ENCODE results near the gene ZBTB7C. TPM values are rescaled to one million over a fixed set of nuclear protein-coding genes. Genes with fewer than 3 reads are reported as not detected.

The ZBTB7C gene
- total RNA-seq, 3 donors from 2014 or later (not counting 1 experiment from before 2014, with no cell fraction given), result 0.07 TPM; not detected in 2

- H3K27ac Mint-ChIP-seq, result no peak overlapping the region
- no peaks in the 10 kb centered on the region for H3K4me1 Mint-ChIP-seq
- DNase-seq, result no peak
- no peaks in the 10 kb centered on the region for H3K4me1 ChIP-seq (ENCODE audit: control insufficient read depth, insufficient read depth, low read length)
- H3K9me3 Mint-ChIP-seq, result no peaks in the 10 kb centered on the region
- H3K9me3 ChIP-seq (ENCODE audit: control insufficient read depth, insufficient read depth, low read length), result no peaks in the 10 kb centered on the region
- ATAC-seq, result no peak
- 54% methylated on average over 22 of the region's 24 CpGs for WGBS (ENCODE audit: insufficient coverage)
- intact Hi-C loops (cut with micrococcal nuclease), result no loop called here
- H3K36me3 Mint-ChIP-seq, result no peaks in the 10 kb centered on the region
- H3K27me3 ChIP-seq (ENCODE audit: control insufficient read depth, insufficient read depth, low read length), result peaks cover 10% of the 10 kb centered on the region
- no peak overlapping the region for H3K27ac ChIP-seq (ENCODE audit: low read length)
- no peak overlapping the region for H3K4me3 Mint-ChIP-seq
- peaks cover 37 to 62% of the 10 kb centered on the region in 2 donors for H3K27me3 Mint-ChIP-seq (ENCODE audit: low read depth in 2 of 2)
- no peak for TF ChIP-seq CTCF (IDR thresholded peaks at IDR 0.05)
- H3K4me3 ChIP-seq (ENCODE audit: low read length), result no peak overlapping the region
- no peaks in the 10 kb centered on the region for H3K36me3 ChIP-seq (ENCODE audit: control insufficient read depth, insufficient read depth, low read length)
These were observed 355.0 kb downstream of the ZBTB7C start for GRCh38 chr18:48053881-48054816.

- 71% methylated on average over 7 of the region's 7 CpGs for whole genome bisulfite sequencing (ENCODE audit: insufficient coverage)
- H3K4me3 ChIP-seq (ENCODE audit: low read length), result no peak overlapping the region
- peaks cover 6% of the 10 kb centered on the region for H3K27me3 ChIP-seq (ENCODE audit: control insufficient read depth, insufficient read depth, low read length)
- no peak overlapping the region for H3K27ac Mint-ChIP-seq
- no peaks in the 10 kb centered on the region for H3K4me1 Mint-ChIP-seq
- ATAC-seq, result no peak
- DNase-seq, result no peak
- no peaks in the 10 kb centered on the region for H3K36me3 ChIP-seq (ENCODE audit: control insufficient read depth, insufficient read depth, low read length)
- no peak for TF ChIP-seq CTCF (IDR thresholded peaks at IDR 0.05)
- no peaks in the 10 kb centered on the region for H3K36me3 Mint-ChIP-seq
- no peak overlapping the region for H3K27ac ChIP-seq (ENCODE audit: low read length)
- peaks cover 35 to 49% of the 10 kb centered on the region in 2 donors for H3K27me3 Mint-ChIP-seq (ENCODE audit: low read depth in 2 of 2)
- no peaks in the 10 kb centered on the region for H3K9me3 Mint-ChIP-seq
- H3K4me3 Mint-ChIP-seq, result no peak overlapping the region
- no peaks in the 10 kb centered on the region for H3K9me3 ChIP-seq (ENCODE audit: control insufficient read depth, insufficient read depth, low read length)
- intact Hi-C loops (cut with micrococcal nuclease), result no loop called here
- H3K4me1 ChIP-seq (ENCODE audit: control insufficient read depth, insufficient read depth, low read length), result no peaks in the 10 kb centered on the region
These were observed 356.3 kb downstream of the ZBTB7C start for GRCh38 chr18:48052842-48053241.

DNA sequence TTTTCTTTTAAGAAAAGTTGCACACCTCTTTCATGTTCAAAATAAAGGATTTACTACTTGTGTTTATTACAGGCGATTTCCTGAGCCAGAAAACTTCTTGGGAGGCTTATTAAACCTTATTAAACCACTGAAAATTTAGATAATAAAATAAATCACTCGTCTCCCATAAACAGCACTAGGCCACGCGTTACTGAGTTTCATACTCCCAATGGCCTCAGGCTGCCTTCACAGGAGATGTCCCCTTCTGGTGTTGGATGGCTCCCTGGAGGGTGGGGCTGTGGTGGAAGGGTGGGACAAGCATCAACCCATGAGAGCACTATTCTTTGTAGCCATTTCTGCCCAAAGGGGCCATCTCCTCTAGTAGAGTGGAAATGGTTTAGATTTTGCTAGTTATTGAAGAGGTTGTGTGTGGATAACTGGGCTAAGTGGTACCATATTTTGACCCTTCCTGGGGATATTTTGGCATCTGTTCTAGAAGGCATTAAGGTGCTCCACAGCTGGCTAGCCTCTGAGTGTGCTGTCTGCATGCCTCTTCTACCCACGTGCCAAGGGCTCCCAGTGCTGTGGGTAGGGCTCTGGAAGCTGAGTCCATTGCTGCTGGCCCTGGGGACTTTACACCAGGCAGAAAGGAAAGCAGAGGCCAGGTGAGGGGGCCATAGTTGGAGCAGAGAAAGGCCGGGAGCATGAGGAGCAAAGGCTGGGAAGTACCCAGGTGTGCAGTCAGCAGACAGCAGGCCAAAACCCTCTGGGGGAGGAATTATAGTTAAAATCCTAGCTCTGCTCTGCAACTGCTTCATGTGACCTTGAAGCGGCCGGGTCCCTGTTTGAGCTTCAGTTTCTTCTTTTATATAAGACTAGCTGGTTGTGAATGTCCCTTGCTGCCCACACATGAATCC is 357.0 kb downstream of the ZBTB7C start:
- Mint-ChIP-seq H3K36me3 (no peaks in the 10 kb centered on the region), H3K9me3 (no peaks in the 10 kb centered on the region), H3K4me1 (no peaks in the 10 kb centered on the region), H3K4me3 (no peak overlapping the region), H3K27ac (no peak overlapping the region), H3K27me3 (ENCODE audit: low read depth in 2 of 2) (peaks cover 34 to 43% of the 10 kb centered on the region in 2 donors)
- Histone ChIP-seq H3K4me3 (ENCODE audit: low read length) (no peak overlapping the region), H3K27me3 (ENCODE audit: control insufficient read depth, insufficient read depth, low read length) (peaks cover 6% of the 10 kb centered on the region), H3K4me1 (ENCODE audit: control insufficient read depth, insufficient read depth, low read length) (no peaks in the 10 kb centered on the region), H3K27ac (ENCODE audit: low read length) (no peak overlapping the region), H3K9me3 (ENCODE audit: control insufficient read depth, insufficient read depth, low read length) (no peaks in the 10 kb centered on the region), H3K36me3 (ENCODE audit: control insufficient read depth, insufficient read depth, low read length) (no peaks in the 10 kb centered on the region)
- intact Hi-C loops (cut with micrococcal nuclease), result no loop called here
- DNase-seq (no peak), ATAC-seq (no peak)
- WGBS (ENCODE audit: insufficient coverage), result 79% methylated on average over 7 of the region's 8 CpGs
- no peak for TF ChIP-seq CTCF (IDR thresholded peaks at IDR 0.05)
